LNCaP clone FGC (cell line): ENCODE measurements around the gene ESRRB.

ENCODE experiments used
- DNase-seq: peaks from one replicate; pipeline ENCODE4 v3.0.0-alpha.2; 2011; ENCODE audit warnings: low read depth
- H3K4me3 ChIP-seq: 2 replicates; pipeline ENCODE4 v1.5.1; 2011; ENCODE audit warnings: mild to moderate bottlenecking, low read depth, low read length, control low read depth
- TF ChIP-seq, protein P1 (sequence below): IDR thresholded peaks from 2 replicates; pipeline ENCODE4 v1.5.1; 2012; ENCODE audit warnings: mild to moderate bottlenecking; ENCODE audit not compliant: control insufficient read depth, insufficient read depth; ENCODE audit errors: extremely low read depth

Gene ESRRB

GRCh38 chr14:76546426-76547221, 170.7 kb downstream of the ESRRB start:
- no peak overlapping the region for H3K4me3 ChIP-seq
- TF ChIP-seq, protein P1, sequence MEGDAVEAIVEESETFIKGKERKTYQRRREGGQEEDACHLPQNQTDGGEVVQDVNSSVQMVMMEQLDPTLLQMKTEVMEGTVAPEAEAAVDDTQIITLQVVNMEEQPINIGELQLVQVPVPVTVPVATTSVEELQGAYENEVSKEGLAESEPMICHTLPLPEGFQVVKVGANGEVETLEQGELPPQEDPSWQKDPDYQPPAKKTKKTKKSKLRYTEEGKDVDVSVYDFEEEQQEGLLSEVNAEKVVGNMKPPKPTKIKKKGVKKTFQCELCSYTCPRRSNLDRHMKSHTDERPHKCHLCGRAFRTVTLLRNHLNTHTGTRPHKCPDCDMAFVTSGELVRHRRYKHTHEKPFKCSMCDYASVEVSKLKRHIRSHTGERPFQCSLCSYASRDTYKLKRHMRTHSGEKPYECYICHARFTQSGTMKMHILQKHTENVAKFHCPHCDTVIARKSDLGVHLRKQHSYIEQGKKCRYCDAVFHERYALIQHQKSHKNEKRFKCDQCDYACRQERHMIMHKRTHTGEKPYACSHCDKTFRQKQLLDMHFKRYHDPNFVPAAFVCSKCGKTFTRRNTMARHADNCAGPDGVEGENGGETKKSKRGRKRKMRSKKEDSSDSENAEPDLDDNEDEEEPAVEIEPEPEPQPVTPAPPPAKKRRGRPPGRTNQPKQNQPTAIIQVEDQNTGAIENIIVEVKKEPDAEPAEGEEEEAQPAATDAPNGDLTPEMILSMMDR: peak; percentile 47
- no peak for DNase-seq

GRCh38 chr14:76547831-76548230, 171.9 kb downstream of the ESRRB start:
- H3K4me3 ChIP-seq: no peak overlapping the region
- no peak for DNase-seq
- TF ChIP-seq, protein P1: no peak

DNA sequence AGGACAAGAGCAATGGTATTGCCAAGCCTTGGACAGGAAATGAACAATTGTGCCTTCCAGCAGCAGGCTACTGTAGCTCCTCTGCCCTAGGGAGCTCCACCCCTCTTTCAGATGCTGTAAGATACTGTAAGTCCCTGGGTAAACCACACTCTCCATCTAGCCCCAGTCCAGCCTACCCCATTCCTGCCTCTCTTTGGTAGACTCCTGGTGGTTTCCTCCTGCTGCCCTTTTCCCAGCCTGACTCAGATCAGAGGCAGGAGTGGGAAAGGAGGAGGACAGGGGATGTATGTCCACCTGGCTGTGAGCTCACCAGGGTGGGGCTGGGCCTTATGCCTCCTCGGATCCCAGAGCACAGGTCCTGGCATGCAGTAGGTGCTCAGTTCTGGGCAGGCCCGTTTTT, 174.6 kb downstream of the ESRRB start:
- no peak for DNase-seq
- H3K4me3 ChIP-seq: no peak overlapping the region
- TF ChIP-seq, protein P1: no peak

DNA sequence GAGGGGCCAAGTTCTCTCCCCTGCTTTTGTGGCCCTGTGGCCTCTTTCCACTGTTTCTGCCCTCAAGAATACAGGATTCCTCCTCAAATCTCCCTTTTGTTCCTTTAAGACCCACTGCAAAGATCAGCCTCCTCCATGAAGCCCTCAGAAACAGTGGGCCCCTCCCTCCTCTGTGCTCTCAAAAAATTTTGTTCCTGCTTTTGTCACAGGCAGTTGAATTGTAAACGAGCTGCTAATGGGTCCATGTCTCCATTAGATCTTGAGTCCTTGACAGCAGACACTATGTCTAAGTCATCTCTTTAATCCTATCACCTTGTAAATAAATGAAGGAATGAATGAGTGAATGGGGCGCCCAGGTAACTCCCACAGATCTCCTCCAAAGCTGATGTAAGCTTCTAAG, 175.2 kb downstream of the ESRRB start:
- TF ChIP-seq, protein P1: no peak
- no peak for DNase-seq
- no peak overlapping the region for H3K4me3 ChIP-seq
